ENCODE measurements around the gene ELP4. TPM values are rescaled to one million over a fixed set of nuclear protein-coding genes. Genes with fewer than 3 reads are reported as not detected.

Gene ELP4
- total RNA-seq, 1 donor from 2014 or later, result 23.4 TPM

GRCh38 chr11:31806928-31807798, 297.6 kb downstream of the ELP4 start:
- peak overlapping the region; percentile 1 for H3K27ac Mint-ChIP-seq
- H3K4me1 Mint-ChIP-seq (ENCODE audit: low read depth), result peaks cover 16% of the 10 kb centered on the region
- TF ChIP-seq CTCF (IDR thresholded peaks at IDR 0.05; ENCODE audit: unreplicated experiment), result no peak
- H3K27me3 Mint-ChIP-seq, result peaks cover 89% of the 10 kb centered on the region
- H3K9me3 Mint-ChIP-seq (ENCODE audit: low read depth), result no peaks in the 10 kb centered on the region
- no peak overlapping the region for H3K4me3 Mint-ChIP-seq (ENCODE audit: low read depth)
- no peaks in the 10 kb centered on the region for H3K36me3 Mint-ChIP-seq (ENCODE audit: insufficient read depth)
- no peak for DNase-seq (ENCODE audit: low spot score, unreplicated experiment)

GRCh38 chr11:31807799-31808667, 298.5 kb downstream of the ELP4 start:
- TF ChIP-seq CTCF (IDR thresholded peaks at IDR 0.05; ENCODE audit: unreplicated experiment), result no peak
- no peak for DNase-seq (ENCODE audit: low spot score, unreplicated experiment)
- peaks cover 86% of the 10 kb centered on the region for H3K27me3 Mint-ChIP-seq
- H3K27ac Mint-ChIP-seq, result no peak overlapping the region
- H3K4me1 Mint-ChIP-seq (ENCODE audit: low read depth), result peaks cover 20% of the 10 kb centered on the region
- H3K36me3 Mint-ChIP-seq (ENCODE audit: insufficient read depth), result no peaks in the 10 kb centered on the region
- no peak overlapping the region for H3K4me3 Mint-ChIP-seq (ENCODE audit: low read depth)
- no peaks in the 10 kb centered on the region for H3K9me3 Mint-ChIP-seq (ENCODE audit: low read depth)

GRCh38 chr11:31808721-31809540, 299.4 kb downstream of the ELP4 start:
- Mint-ChIP-seq H3K4me1 (ENCODE audit: low read depth) (peaks cover 20% of the 10 kb centered on the region), H3K27me3 (peaks cover 83% of the 10 kb centered on the region), H3K9me3 (ENCODE audit: low read depth) (no peaks in the 10 kb centered on the region), H3K36me3 (ENCODE audit: insufficient read depth) (no peaks in the 10 kb centered on the region), H3K4me3 (ENCODE audit: low read depth) (peak overlapping the region; percentile 56), H3K27ac (no peak overlapping the region)
- no peak for TF ChIP-seq CTCF (IDR thresholded peaks at IDR 0.05; ENCODE audit: unreplicated experiment)
- DNase-seq (ENCODE audit: low spot score, unreplicated experiment), result no peak

- H3K4me1 Mint-ChIP-seq (ENCODE audit: low read depth), result peaks cover 17% of the 10 kb centered on the region
- DNase-seq (ENCODE audit: low spot score, unreplicated experiment), result no peak
- no peaks in the 10 kb centered on the region for H3K9me3 Mint-ChIP-seq (ENCODE audit: low read depth)
- TF ChIP-seq CTCF (IDR thresholded peaks at IDR 0.05; ENCODE audit: unreplicated experiment), result no peak
- H3K27me3 Mint-ChIP-seq, result peaks cover 82% of the 10 kb centered on the region
- H3K4me3 Mint-ChIP-seq (ENCODE audit: low read depth), result peak overlapping the region; percentile 56
- H3K36me3 Mint-ChIP-seq (ENCODE audit: insufficient read depth), result no peaks in the 10 kb centered on the region
- peak overlapping the region; percentile 50 for H3K27ac Mint-ChIP-seq
These were observed 299.9 kb downstream of the ELP4 start for GRCh38 chr11:31809541-31809856.

Measured in progenitor cell of endocrine pancreas (in vitro differentiated cells).